Endometrial microvascular endothelial cells (primary cell): ENCODE measurements around the gene CHMP5. TPM values are rescaled to one million over a fixed set of nuclear protein-coding genes. Genes with fewer than 3 reads are reported as not detected.

ENCODE experiments used
- in situ Hi-C: cut with HindIII; loops from 2 replicates; pipeline ENCODE4 v1.10.0; 2017; ENCODE audit warnings: low sequenced_read_pairs, low pct_unique_long_range_greater_than_20kb; ENCODE audit errors: inconsistent ontology term
- total RNA-seq: library from RNA; depleted of rRNA; stranded (reverse); fragments of >200 nt; gene quantifications from one replicate; pipeline ENCODE4 v1.2.3, GENCODE V29; 2015; ENCODE audit errors: inconsistent ontology term

Gene CHMP5
- 69.4 TPM for total RNA-seq

DNA sequence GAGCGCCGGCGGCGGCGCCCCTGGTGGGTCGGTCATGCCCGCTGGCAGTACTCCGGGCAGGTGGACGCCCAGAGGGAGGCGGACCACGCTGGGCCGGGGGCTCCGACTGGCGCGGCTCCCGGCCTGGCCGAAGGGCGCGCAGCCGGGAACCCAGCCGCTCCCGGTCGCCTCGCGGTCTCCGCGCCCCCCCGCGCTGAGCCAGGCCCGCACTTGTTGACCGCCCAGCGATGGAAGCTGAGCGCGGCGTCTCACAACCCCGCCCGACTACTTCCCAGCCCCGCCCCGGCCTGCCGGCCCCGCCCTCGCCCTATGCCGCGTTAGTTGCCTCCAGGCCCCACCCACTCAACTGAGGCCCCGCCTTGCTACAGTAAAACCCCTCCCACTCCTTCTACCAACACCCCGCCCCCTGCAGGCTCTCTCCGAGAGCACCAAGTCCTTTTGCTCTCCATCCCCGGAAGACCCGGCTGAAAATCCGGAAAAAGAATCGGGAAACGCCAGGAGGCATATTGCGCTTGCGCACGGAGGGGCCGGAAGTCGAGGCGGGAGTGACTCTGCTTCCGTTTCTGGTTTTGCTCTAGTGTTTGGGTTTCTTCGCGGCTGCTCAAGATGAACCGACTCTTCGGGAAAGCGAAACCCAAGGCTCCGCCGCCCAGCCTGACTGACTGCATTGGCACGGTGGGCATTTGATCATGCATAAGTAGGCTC, at the start of gene CHMP5, which contains the start of gene BAG1:
CHMP5 (plus strand) TSS at position 577 of the 705 bp plus-strand sequence; CDS start at position 607, 30 bp downstream.
BAG1 (minus strand) TSS at position 236 of the 705 bp plus-strand sequence.
- in situ Hi-C loops, result no loop called here

DNA sequence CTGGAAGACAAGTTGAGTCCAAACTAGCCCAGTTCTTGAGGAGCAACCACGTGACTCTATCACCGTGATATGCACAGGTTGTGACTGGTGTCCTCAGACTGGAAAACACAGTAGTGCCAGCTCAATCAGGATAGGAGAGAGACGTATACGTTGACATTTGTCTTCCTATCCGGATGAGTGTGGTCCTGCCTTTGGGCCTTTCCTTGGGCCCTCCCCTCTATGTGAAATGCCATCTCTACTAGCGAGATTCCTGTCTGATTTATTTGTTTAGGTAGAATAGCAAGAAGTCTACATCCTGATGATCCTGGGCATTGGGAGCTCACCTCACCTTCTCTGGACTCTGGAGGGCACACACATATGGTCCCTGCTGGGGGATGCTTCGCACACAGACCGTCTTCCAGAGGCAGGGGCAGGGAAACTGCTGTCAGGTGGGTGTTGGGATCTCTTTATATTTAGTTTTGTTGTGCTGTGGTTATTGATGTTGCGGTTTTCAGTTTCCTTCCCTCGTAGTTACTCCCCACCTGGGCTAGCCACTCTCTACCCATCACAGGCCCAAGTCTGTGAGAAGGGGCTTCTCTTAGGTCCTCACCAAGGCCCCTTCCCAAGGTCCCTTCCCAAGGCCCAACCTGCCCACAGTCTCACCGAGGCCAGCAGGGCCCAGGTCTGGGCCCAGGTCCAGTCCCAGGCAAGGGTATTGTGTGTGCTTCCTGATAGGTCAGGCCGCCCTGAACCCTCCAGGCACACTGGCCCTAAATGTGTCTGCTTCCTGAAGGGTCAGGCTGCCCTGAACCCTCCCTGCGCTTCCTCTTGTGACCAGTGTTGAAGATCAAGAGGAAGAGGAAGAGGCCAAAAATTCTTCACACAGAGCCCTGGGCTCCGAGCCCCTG, 43.9 kb upstream of the CHMP5 start:
- in situ Hi-C loops, result loop anchor here (10.0 kb wide), 1 partner anchor 146 kb away; the partner anchor contains the start of gene SMU1

DNA sequence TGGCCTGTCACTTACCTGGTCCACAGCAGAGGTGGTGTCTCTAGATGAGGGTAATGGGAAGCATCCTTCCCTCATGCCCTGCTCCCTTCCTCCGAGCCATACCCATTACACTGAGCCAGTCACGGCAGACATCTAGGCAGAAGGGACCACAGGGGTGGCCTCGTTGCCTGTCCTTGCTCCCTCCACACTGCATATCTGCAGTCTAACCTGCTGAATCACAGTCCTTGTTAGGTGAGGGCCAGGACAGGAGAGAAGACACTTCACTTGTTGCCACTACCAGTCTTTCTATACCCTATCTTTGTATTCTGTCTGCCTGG, 43.3 kb upstream of the CHMP5 start:
- in situ Hi-C loops, result loop anchor here (10.0 kb wide), 1 partner anchor 147 kb away; the partner anchor contains the start of gene SMU1

DNA sequence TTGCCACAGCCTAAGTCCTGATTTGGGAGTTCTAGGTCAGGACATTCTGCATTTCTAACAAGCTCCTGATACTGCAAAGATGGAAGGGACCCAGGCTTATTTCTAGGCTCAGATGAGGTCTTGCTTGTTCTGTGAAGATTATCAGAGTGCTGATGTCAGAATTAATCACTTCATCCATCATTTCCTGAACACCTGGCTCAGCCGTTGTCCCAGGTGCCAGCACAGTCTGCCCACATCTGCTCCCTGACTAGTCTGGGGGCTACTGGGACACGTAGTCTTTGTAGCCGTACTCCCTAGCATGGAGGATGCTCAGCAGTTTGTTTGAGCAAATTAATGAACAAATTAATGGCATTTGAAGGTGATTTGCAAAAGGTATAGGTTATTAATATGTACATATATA, 42.8 kb upstream of the CHMP5 start:
- in situ Hi-C loops, result loop anchor here (10.0 kb wide), 1 partner anchor 147 kb away; the partner anchor contains the start of gene SMU1

DNA sequence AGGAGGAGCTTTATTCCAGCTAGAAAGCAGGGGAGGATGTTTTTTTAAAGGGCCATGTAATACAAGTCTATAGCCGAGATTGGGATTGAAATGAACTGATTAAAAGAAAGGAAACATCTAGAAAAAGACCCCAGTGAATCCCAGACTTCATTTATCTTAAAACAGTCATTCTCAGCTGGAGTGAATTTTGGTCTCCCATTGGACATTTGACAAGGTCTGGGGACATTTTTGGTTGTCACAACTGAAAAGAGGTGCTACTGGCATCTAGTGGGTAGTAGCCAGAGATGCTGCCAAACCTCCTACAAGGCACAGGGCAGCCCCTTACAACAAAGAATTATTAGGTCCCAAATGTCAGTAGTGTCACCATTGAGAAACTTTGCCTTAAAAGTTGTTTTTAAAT, 41.2 kb upstream of the CHMP5 start:
- in situ Hi-C loops, result loop anchor here (10.0 kb wide), 1 partner anchor 149 kb away; the partner anchor contains the start of gene SMU1

DNA sequence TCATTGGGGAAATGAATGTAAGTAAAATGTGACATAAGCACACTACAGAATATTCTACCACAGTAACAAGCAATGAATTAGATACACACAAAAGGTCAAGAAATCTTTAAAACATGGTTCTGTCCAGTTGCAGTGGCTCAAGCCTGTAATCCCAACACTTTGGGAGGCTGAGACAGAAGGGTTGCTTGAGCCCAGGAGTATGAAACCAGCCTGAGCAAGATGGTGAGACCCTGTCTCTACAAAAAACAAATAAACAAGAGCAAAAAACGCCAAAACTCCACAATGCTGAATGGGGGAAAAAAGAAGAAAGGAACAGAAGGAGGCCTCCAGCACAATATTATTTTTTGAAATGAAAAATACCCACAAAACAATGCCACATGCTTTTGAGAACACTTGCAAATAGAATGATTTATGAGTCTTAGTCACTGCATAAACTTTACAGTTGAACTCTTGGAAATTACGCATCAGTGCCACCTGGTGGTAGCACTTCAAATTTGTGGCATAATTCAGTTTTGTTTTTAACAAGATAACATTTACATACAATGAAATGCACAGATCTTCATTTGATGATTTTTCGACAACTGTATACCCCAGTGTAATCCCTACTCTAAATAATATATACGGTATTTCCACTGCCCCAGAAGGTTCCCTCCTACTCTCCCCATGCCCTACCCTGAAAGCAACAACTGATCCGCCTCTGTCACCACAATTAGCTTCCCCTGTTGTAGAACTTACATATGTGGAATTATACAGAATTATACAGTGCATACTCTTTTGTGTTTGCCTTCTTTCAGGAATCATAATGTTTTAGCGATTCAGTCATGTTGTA, 39.3 kb upstream of the CHMP5 start:
- in situ Hi-C loops, result loop anchor here (10.0 kb wide), 1 partner anchor 151 kb away; the partner anchor contains the start of gene SMU1

DNA sequence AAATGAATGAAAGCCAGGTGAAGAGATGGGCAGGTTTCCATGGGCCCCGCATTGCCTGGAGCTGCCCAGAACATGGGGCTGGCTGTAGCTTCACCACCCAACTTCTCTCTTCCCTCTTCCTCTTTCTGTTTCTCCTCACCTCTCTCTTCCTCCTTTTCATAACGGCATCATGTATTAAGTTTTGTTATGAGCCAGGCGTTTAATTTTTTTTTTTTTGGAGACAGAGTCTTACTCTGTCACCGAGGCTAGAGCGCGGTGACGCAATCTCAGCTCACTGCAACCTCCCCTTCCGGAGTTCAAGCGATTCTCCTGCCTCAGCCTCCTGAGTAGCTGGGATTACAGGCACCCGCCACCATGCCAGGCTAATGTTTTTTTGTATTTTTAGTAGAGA, 37.8 kb upstream of the CHMP5 start:
- in situ Hi-C loops, result loop anchor here (10.0 kb wide), 1 partner anchor 152 kb away; the partner anchor contains the start of gene SMU1

DNA sequence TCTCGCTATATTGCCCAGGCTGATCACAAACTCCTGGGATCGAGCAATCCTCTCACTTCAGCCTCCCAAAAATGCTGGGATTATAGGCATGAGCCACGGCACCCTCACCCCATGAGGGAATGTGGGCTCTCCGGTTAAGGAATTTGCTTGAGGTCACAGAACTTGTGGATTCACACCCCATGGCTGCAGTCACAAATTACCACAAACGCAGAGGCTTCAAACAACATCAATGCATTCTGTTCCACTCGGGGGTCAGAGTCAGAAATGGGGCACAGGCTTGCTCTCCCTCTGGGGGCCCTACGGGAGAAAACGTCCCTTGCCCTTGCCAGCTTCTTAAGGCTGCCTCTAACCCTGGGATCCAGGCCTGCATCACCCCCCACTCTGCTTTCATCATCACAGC, 37.1 kb upstream of the CHMP5 start:
- in situ Hi-C loops, result loop anchor here (10.0 kb wide), 1 partner anchor 153 kb away; the partner anchor contains the start of gene SMU1

DNA sequence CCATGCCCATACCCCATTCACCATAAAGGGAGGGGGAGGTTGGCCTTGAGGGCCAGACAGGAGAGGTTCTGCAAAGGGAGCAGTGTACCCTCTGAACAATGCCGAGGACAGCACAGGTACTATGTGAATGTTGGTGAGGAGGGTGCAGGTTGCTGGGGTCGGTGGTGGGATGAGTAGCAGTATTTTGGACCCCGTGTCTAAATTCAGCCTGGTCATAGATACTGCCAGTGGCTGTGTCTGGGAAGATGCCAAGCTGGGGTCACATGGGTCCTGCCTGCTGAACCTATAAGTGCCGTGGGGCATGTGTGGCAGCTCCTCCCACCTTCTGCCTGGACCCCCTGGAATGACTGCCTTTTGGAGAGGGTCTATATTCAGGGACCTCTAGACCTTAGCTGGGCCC, 36.2 kb upstream of the CHMP5 start:
- in situ Hi-C loops, result loop anchor here (10.0 kb wide), 1 partner anchor 154 kb away; the partner anchor contains the start of gene SMU1

DNA sequence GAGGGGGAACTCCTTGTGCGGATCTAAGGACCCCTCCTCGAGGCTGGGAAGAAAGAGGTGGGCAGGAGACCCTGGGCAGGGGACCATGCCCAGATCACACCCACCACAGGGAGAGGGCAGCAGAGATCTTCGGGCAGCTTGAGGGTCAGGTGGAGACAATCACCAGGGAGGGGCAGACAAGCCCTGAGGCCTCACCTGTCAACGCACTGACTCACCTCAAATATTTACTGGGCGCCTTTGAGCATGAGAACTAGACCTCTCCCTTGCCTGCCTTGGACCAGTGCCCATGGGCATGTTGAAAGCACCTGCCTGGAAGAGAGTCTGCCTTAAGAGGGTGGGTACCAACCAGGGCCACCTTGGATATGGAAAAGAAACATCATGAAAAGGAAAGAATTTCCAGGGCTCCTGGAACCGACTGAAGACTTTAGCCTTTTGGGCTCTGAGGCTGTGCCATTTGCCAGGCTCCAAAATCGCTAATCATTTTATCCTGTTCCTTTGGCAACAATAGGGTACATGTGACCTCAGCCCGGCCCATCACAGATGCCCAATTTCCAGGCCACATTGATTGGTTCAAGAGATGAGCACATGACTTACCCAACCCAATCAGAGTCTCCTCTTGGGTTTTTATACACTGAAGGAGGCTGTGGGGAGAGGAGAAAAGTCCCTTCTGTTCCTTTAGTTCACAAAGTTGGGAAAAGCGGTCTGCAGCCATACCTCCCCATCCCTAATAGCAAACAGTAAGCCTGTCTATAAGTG, 35.3 kb upstream of the CHMP5 start:
- in situ Hi-C loops, result loop anchor here (10.0 kb wide), 1 partner anchor 155 kb away; the partner anchor contains the start of gene SMU1

DNA sequence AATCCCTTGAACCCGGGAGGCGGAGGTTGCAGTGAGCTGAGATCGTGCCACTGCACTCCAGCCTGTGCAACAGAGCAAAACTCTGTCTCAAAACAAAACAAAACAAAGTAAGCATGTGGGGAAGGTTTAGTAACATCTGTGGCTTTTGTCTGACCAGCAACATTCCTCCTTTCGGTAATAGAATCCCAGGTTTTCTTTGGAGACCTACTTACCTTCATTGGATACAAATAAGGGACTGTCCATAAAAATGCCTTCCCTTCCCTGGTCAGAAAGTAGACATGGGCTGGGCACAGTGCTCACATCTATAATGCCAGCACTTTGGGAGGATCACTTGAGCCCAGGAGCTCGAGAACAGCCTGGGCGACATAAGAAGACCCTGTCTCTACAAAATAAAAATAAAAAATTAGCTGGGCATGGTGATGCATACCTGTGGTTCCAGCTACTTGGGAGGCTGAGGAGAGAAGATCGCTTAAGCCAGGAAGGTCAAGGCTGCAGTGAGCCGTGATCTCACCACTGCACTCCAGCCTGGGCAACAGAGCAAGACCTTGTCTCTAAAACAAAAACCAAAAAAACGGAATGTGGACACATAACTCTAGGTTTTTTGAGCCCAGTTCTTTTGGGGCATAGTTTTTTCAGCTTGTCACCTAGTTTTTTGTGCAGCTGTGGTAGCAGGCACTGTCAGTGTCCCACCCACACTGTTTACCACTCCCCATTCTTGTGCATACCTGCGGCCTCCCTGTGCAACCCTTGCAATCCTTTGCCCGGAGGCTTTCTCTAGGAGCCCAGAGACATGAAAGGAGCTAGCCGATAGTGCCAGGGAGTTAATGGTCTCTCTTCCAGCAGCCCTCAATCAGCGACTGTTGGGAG, 33.9 kb upstream of the CHMP5 start:
- in situ Hi-C loops, result no loop called here

DNA sequence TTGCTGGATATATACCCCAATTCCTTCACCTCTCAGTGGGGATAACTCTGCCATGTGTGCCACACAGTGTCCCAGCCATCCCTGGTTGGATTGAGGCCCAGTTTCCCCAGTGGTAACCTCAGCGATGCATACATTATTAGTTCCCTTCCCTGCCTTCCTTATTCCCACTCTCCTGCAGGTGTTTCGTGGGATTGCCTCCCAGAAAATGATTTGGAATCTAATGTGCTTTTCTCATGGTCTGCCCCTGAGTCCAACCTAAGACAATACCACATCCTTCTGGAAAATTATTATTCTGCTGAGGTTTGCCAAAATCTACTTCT, 33.3 kb upstream of the CHMP5 start:
- in situ Hi-C loops, result no loop called here

DNA sequence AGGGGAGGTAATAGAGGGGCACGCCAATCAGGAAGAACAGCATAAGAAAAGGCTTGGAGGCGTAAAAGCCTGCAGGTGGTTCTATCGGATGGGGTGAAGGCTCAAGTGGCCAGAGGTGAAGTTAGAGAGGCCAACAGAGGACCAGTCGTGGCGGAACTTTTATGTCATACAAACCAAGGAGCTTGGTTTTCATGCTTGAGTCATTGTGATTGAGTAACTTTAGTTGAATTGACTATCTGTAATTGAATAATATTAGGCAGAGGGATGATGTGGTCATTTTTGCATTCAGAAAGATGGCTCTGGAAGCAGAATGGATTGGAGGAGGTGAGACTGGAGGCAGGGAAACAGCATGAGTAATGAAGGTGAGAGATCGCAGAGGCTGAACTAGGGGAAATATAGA, 32.0 kb upstream of the CHMP5 start:
- in situ Hi-C loops, result no loop called here

DNA sequence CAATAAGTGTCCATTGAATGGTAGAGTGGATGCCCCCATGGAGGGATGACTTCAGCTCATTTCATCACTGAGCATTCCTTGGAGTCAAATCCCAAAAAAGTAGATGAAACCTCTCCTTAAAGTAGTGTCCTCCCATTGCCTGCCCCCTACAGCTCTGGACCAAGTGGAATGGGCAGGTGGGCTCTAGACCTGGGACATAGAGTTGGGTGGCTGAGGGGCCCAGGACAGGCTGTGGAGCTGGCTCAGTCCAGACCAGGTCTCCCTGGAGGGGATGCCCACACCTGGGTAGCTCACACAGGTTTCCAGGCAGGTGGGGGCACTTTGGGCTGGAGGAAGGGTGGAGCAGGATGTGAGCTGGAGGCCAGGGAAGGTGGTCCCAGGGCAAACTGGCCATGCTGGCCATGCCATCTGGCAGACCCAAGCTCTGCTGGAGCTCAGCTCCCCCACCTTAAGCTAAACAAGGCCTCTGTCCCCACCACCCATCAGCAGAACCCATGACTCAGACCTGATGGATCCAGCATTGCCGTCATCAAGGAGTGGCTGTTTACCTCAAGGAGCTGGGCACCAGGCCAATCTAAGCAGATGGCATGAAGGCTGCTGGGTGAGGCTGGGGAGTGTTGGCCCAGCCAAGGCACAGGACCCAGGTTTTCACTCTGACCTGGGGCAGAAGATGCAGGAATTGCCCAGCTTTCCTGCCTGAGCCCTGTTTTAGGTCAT, 31.1 kb upstream of the CHMP5 start:
- in situ Hi-C loops, result no loop called here

DNA sequence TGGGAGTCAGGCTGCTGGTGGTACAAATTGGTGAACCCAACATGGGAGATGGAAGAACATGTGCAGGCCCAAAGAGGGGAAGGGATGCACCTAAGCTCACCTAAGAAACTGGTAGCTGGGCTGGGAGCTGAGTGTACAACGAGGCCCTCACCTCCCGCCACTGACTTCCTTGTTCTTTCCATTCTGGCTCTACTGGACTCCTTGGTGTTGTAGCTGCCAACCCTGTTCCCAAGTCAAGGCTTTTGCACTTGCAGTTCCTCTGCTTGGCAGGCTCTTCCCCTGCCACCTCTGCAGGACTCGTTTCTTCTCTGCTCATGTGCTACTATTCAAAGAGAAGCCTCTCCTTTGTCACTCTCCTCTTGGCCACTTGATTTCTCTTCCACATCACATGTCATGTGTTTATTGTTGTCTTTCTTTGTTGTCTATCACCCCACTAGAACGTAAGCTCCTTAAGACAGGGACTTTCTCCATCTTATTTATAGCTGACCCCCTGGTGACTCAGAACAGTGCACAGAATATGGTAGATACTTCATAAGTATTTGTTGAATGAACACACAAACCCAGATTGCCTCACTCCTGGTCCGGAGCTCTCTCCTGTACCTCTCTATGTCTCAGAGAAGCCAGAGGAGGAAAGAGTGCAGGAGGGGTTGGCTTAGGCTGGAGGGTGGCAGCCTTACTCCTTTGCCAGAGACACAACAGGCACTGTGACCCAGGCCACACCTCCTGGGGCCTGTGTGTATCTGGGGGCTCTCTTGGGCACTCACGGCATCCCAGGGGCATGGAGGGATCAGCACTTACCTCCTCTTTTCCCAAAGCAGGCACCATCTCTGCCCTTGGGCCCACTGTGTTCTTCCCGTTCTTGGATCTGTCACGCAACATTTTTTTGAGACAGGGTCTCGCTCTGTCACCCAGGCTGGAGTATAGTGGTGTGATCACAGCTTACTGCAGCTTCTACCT, 30.1 kb upstream of the CHMP5 start:
- in situ Hi-C loops, result no loop called here

DNA sequence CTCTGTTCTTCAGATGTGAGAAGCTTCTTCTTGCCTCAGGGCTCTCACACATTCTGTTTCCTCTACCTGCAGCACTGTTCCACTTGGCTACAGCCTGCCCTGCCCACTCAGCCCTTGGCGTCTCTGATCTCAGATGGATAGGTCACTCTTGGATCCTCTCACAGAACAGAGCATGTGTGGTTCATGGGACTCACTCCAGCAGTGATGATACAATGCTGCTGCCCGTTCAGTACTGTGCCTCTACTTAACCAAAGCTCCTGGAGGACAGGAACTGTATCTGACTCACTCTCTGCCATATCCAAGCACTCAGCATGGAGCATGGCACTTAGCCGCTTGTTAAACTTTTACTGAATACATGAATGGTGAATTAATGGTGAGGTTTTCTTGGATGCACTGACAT, 28.3 kb upstream of the CHMP5 start:
- in situ Hi-C loops, result no loop called here
